OCI-LY7 (cell line): Measurements from ENCODE around the gene LRRC36.

Experiments
- CTCF ChIP-seq: fragments of 200-600 bp; sonication (generic); conservative IDR thresholded peaks from 2 replicates; pipeline ENCODE4 v1.5.1; 2014; ENCODE audit warnings: mild to moderate bottlenecking, antibody characterized with exemption, low read length, moderate library complexity, mixed read lengths
- EZH2phosphoT487 ChIP-seq: fragments of 200-600 bp; sonication (generic); IDR thresholded peaks from 2 replicates; pipeline ENCODE4 v1.6.1; 2018; ENCODE audit warnings: low read depth, borderline replicate concordance, mild to moderate bottlenecking, mixed run types, antibody characterized with exemption, low read length, moderate library complexity, mixed read lengths

- TF ChIP-seq CTCF: no peak
- no peak for TF ChIP-seq EZH2phosphoT487
These were observed 60.3 kb downstream of the LRRC36 start for GRCh38 chr16:67386861-67387455.
